Ureter (tissue), 1 donor: ENCODE measurements around the gene MED27. TPM values are rescaled to one million over a fixed set of nuclear protein-coding genes. Genes with fewer than 3 reads are reported as not detected.

Source experiments
- DNase-seq: peaks from one replicate; pipeline ENCODE4 v3.0.0-alpha.2; 2020; ENCODE audit warnings: low spot score
- total RNA-seq: library from RNA; stranded (reverse); gene quantifications from one replicate; pipeline ENCODE4 v1.2.4, GENCODE V29; 2023
- donor health status: DM: yes; HTN: yes; CAD: no.

The MED27 gene
- total RNA-seq, 1 donor from 2014 or later, result 25.9 TPM

- no peak for DNase-seq
Measured at GRCh38 chr9:132041798-132042197, 37.9 kb downstream of the MED27 start.

GRCh38 chr9:132040808-132041207 is 38.9 kb downstream of the MED27 start:
- DNase-seq, result no peak

DNA sequence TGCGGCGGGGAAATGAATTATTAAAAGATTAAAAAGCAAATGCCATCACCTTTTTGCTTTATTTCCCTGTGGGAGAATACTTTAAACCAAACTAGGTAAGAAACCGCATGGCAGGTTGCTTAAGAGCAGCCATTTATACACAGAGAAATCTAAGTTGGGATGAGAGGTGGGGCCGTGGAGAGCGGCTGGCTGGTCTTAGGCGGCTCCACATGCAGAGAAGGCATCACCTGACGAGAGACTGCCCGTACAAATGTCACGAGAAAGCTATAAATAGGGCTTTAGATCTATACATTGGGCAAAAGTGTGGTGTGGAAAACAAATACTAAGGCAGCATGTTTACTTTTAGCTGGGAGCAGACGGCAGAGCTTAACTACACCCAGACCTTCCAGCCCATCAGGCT is 39.4 kb downstream of the MED27 start:
- no peak for DNase-seq

GRCh38 chr9:132039284-132039683 is 40.4 kb downstream of the MED27 start:
- no peak for DNase-seq

- DNase-seq, result no peak
Measured at GRCh38 chr9:132037458-132037857, 42.2 kb downstream of the MED27 start.

DNA sequence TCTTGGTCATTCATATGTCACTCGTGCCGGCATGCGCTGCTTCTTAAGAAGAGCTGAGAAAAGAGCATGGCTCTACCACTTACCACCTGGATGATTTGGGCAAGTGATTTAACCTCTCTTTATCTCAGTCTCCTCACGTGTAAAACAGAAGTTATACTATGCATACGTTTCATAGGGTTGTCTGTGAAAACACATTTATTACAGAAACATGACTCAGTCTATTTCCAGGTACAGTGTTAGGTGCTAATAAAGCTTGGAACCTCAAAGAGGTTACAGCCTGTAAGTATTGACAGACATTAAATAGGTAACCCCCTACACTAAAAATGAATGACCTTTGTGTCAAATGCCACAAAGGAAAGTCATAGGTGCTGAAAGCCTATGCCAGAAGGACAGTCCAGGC is 43.1 kb downstream of the MED27 start:
- DNase-seq, result no peak

DNA sequence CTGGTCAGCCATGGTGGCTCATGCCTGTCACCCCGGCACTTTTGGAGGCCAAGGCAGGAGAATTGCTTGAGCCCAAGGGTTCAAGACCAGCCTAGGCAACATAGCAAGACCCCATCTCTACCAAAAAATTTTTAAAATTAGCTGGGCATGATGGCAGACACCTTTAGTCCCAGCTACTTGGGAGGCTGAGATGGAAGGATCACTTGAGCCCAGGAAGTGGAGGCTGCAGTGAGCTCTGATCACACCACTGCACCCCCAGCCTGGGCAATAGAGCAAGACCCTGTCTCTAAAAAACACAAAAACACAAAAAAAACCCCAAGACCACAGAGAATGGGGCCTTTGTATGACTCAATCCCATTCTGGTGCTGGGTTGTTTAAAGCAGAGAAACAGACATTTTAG is 44.0 kb downstream of the MED27 start:
- no peak for DNase-seq

DNA sequence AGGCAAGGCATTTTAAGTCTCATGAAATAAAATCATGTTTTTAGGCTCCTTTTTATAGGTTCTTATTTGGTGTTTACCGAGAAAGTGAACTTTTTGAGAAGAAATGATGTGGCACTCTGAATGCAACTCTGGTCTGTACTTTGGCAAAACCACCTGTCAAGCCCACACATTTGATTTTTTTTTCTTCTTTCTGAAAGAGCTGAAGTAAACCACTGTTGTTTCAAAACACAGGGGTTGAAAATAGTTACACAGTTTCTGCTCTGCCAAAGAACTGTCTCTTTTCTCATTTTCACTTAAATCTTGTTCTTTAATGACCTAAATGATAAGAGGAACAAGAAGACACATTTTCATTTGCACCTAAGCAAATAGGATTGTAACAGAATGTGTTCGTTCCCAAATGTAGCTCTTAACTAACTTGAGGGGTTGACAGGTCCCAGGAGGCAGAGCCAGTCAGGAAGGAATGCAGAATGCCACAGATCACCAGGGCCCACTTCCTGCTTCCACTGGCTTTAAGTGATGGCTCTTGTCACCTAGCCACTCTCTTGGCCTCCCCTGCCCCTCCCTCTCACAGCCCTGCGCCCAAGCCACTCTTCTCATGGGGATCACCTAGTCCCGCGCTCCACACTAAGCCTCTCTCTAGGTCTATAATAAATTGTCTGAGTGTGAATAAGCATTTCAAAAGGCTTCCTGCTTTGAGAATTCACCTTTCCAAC is 47.3 kb downstream of the MED27 start:
- DNase-seq, result no peak

DNA sequence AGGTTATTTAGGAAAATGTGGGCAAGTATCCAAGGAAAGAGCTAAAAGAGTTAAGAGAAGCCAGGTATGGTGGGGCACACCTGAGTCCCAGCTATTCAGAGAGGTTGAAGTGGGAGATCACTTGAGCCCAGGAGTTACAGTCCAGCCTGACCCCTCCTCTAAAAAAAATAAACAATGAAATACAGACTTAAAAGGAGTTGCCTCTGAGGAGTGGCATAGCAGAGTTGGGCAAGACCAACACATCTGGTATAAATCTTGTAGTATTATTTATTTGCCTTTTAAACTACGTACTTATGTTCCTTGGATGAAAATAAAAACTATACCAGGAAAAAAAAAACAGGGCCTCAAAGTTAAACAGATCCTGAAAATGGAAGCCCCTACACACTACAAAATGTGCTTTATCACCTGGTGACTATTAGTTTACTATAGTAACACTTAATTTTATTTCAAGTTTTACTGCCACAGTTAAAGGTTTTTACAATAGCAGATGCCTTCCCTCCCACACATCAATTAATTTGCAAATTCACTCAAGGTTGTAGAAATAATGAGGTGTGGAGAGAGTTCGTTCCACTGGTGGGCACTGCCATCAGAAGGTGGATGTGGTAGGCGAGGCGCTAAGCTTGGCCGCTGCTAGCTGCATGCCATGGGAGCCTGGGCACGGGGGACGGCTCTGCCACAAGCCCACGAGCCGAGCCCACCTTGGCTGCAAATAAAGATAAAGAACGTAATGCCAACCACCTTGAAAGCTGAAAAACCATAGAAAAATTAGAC is 48.0 kb downstream of the MED27 start:
- DNase-seq, result no peak

- no peak for DNase-seq
Measured at GRCh38 chr9:132030626-132031325, 48.9 kb downstream of the MED27 start.

GRCh38 chr9:132027752-132028663 is 51.7 kb downstream of the MED27 start:
- no peak for DNase-seq

- no peak for DNase-seq
Measured at GRCh38 chr9:132026932-132027585, 52.6 kb downstream of the MED27 start.

DNA sequence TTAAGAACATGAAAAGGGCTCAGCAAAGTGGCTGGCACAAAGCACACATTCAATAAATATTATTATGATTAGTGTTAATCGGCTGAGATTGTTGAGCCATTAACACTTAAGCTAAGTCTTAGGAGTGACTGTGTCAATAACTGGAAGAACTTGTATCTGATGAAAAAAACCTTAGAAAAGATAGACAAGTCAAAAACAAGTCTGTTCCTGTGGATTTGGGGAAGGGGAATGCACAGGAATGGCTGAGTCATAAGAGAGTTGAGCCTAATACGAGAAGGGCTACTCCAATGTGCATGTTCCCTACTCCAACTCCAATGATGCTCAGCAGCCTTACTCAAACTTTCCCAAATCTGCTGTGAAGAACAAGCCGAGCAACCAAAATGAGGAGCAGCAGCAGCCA is 53.9 kb downstream of the MED27 start:
- no peak for DNase-seq

DNA sequence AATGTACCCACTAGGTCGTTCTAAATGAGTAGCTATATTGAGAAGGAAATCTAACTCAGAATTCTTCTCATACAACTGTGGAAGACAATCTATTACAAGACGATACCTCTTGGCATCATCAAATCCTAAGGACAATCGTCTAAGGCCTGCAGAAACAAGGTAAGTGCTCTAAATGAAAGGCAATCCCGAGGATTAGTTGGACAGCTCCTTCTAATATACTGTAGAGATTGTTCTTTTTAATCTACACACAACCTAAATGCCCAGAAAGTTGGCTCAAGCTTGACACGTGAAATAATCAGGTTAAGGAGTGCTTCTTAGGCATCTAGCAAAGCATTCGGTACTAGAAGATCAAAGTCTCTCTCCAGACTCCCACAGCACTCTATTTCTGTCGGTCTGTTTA is 55.1 kb downstream of the MED27 start:
- DNase-seq, result no peak

DNA sequence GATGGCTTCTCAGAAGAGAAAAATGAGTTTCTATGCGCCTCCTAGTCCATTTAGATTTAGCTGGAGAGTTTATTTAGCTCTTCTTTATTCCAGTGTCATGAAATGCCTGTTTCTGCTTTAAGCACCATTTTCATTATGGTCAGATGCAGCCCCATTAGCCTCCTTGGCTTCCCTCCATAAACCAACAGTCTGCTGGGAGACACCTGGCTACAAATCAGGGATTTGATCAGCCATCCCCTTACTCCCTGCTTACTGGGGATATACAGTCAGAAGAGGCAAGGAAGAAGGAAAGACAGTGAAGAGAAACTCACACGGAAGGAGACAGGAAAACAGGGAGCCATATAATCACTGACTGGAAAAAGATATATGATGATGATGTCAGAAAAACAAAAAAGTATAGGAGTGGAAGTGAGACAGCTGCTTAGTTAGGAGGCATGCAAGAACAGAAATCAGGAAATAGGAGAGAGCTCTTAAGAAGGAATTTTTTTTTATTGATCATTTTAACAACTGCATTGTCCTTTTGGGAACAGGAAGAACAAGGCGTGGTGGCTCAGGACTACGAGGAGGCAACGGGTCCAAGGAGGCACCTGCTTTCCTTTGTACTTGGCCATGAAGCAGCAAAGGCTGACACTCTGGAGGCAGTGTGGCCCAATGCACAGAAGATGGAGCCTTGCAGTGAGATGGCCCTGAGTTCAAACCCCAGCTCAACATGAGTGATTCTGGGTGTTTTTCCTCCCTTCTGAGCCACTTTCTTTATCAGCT is 56.1 kb downstream of the MED27 start:
- no peak for DNase-seq

GRCh38 chr9:132020820-132021510 is 58.7 kb downstream of the MED27 start:
- no peak for DNase-seq

GRCh38 chr9:132020272-132020671 is 59.4 kb downstream of the MED27 start:
- no peak for DNase-seq

GRCh38 chr9:132019702-132020101 is 60.0 kb downstream of the MED27 start:
- no peak for DNase-seq

DNA sequence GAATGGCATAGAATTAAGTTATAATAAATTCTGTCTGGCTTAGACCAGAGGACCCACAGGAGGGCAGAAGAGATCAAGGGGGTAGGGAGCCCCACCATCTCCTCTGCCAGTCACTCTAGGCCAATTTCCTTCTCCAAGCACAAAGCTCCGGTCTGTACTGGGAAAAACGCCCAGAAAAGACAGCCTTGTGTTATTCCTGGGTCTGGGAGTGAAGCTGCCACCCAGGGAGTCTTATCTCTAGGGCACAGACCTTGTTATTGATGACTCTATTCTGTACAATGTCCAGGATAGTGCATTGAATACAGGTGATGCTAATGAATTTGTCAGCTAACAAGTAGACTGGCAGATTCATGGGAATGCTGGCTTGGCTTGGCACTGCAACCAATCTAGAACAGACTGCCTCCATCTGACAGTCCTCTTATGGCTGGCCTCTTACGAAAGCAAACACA is 60.7 kb downstream of the MED27 start:
- no peak for DNase-seq

DNA sequence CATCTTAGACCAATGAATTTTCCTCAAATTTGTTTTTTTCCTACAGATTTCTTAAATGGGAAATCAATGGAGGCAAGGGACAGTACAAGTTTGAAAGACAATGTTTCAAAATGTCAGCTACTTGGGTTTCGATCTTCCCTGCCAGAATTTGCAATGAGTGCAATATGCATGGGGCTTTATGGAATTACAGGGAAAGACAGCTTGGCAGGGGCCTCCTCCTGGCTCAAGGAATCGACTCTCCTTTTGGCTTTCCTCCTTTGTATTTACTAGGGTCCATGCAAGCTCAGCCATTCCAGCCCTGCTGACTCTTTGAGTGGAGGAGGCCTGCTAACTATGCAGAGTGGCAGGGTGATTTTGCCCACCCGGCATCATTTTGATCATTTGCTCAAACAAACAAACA is 63.2 kb downstream of the MED27 start:
- no peak for DNase-seq
